HS-27A (cell line): ENCODE results near the gene OARD1.

Source experiments
- DNase-seq: peaks from one replicate; pipeline ENCODE4 v3.0.0-alpha.2; 2012; ENCODE audit warnings: low read depth, missing footprints

The OARD1 gene

DNA sequence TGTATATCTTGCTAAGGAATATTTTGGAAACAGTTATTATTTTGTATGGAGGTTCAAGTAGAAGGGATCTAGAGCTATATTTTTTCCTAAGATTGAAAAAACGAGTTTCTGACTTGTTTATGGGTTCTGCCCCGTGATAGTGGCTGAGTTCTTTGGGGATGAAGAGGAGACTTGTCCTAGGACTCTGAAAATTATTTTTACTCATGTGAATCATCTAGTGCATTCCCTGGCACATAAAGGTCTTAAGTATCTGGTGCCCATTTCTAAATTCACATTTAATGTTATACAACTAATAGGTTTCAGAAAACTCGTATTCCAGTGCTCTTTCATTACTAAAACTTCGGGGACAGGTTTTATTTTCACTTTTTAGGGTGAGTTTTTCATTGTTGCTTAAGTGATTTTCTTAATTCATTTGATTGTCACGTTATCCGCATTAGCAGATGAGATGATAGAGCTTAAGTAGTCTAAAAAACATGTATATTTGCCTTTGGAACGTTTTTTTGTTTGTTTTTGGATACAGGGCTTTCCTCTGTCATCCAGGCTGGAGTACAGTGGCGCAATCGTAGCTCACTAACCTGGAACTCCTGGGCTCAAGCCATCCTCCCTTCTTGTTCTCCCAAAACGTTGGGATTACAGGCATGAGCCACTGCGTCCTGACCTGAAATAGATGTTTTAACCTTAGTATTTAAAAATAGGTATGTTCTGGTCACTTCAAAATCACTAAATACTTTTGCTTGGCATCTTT is 2.7 kb upstream of the OARD1 start:
- DNase-seq, result no peak

DNA sequence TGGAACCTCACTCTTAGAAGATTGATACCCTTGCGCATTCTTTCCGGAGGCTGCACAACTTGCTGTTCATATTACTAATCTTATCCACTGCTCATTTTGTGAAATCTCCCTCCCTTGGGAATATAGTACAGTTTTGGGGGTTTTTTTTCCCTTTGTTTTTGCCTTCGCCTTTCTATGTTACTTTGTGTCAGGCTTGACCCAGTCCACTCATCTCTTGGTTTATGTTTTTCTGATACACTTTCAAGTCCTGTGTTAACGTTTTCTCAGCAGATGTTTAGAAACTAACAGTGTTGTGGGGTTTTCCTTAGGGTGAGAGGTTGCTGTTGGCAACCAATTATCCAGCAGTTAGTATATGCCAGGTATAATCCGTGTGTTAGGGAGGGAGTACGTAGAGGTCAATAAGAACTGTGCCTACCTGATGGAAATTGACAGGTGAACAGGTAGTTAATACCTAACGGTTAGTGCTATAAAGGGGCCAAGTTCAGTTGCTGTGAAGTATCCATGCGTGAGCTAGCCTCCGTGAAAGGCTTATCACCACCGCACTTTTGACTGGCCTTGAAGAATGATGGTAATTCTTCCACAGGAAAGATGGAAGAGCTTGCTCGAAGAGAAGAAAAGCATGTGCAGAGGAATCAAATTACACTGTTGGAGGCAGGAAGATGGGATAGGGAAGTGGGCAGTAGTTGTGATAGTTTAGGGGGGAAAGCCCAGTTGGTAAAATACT is 2.0 kb upstream of the OARD1 start:
- DNase-seq, result no peak

DNA sequence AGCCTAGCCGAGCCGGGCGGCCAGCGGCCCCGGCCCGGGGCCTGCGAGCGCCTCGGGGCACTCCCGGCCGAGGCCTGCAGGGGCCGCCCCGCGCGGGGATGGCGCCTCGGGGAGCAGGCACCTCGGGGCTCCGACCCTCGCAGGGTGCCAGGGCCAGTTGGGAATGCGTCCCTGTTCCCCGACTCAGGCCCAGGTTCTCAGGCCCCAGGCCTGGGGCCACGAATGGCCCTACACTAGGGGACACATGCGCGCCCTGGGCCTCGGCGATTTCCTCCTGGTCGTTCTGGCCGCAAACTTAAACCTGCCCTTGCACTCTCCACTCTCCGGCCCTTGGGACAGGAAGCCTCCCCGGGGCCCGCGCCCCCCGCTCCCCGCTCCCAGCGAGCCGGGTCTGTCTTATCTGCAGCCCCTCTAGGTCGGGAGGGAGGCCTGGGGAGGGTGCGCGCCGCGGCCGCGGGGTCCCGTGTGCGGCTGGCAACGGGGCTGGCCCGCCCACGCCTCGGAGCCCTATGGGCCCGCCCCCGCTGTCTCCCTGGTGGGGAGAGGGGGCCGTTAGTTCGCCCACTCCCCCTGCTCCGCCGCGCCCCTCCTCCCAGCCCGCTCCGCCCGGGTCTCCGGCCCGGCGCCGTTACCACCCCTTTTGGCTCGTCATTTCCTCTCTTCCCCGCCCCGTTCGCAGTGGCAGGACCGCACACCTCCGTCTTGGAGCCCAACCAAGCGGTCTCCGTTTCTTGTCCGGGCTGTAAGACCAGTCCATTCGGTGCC is 1.2 kb upstream of the OARD1 start:
- DNase-seq, result peak; percentile 43

DNA sequence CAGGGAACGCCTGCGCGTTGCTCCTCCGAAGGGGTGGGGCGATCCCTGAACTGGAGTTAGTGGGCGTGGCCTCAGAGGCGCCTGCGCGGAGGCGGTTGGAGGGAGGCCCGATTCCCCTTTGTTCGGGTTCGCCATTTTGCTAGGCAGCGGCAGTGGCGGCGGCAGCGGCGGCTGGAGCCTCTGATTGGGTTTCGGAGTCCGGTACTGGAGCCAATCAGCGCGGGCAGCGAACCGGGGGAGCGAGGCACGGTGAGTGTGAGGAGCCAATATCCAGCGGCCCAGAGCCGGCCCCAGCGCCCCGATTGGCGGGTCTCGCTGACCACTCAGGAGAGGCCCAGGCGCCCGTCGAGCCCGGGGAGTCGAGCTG is 663 bp upstream of the OARD1 start, which contains the start of gene NFYA:
NFYA (plus strand) TSS at position 139 of the 367 bp plus-strand sequence. CDS start 6,116 bp downstream, outside the sequence.
- DNase-seq, result no peak

DNA sequence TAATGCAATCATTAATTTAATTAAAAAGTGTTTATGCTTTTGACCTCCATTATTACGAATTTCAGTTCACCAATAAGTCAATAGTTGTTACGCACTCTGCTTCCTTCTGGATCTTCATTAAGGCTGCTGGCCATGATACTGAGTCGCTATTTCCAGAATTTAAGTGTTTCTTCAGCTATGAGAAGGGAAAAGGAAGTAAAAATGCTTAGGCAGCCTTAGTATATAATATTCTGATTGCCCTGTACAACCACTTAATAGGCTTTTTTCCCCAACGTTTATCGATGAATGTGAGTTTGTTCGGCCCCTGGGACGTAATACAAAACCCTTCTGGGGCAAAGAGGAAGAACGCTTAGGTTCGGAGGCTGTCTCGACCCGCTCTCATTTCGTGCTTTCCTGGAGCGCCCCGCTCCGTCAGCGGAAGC is 644 bp downstream of the OARD1 start:
- DNase-seq, result no peak

DNA sequence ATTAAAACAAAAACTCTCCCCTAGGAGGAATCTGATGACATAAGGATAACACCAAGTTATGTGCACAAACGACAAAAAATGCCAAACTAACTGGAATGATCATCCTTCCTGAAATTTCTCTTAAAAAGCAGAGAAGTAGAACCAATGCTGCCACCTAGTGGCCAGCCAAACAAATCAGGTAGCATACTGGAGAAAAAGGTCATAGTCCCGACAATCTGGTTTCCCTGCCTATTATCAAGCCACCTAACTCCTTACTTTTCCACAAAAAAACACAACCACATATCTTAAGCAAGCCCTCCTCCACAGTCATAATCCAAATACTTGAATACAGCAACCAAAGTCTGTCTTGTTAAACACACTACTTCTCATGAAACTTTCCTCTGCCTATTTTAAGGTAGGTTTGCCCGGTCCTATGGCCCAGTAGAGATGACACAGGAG is 5.3 kb downstream of the OARD1 start:
- peak; percentile 49 for DNase-seq

DNA sequence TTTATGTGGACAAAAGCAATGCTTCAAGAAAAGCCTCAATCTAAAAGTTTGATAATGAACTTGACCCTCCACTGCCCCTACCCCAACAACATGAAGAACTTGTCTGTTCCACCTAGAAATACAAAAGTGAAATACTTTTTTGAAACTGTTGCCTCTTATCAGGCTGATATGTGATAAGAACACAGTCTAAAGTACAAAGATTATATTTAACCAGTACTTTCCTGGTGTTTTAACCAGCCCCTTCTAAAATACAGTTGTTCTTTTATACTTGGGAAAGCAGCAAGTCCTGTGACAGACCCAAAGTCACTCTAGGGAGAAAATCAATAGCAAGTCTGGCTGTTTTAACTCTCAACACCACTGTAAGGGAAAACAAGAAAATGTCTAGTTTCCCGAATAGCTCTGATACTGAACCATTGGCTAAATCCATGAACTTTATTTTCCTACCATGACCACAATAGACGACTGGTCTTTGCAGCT is 6.6 kb downstream of the OARD1 start:
- no peak for DNase-seq

DNA sequence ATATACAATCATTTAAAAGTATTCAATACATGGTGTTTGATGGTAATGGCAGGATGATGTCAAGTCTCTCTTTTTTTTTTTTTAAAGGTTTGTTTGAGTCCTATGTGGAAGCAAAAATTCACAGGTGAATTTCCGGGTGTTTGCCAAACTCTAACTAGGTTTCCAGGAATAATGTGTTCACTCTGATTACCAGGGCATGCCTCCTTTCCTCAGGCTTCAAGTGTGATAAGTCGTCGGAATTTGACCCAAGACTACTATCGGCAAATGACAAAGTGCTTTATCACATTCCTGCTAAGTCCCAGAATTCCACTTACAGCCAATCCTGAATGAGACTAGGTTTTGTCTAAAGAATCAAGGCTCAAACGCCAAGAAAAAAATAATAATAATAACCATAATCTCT is 7.3 kb downstream of the OARD1 start:
- DNase-seq, result no peak

DNA sequence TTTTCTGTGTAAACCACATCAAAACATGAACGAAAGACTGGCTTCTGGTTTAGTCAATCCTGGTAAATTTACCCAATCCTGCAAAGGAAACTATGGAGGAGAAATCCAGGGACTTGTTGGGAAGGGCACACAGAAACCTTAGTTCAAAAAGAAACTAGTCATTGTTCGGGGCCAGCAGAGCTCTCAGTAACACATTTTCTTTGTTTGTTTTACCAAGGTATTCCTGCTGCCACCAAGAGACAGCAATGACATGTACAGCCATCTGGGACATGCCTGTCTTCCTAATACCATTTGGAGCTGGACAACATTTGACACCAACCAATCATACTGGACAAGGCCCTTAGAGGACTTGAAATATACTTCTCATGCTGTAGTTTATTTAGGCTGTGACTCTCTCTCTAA is 8.3 kb downstream of the OARD1 start:
- DNase-seq, result no peak

DNA sequence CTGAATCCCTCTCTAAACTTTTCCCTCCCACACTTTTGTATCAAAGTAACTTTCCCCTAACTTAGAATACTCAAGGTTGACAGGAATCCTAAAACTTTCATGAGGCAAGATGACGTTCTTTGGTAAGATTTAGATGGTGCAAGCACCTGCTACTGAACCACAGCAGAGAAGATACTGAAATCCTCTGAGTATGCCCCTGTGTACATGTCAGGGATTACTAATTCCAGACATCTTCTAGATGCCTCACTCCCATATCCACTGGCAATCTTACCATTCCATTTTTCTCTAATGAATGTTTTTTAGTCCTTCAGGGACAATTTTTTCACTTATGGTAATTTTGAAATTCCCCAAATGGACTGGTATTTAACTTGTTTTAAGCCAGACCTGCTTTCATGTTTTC is 10.1 kb downstream of the OARD1 start:
- DNase-seq, result no peak

DNA sequence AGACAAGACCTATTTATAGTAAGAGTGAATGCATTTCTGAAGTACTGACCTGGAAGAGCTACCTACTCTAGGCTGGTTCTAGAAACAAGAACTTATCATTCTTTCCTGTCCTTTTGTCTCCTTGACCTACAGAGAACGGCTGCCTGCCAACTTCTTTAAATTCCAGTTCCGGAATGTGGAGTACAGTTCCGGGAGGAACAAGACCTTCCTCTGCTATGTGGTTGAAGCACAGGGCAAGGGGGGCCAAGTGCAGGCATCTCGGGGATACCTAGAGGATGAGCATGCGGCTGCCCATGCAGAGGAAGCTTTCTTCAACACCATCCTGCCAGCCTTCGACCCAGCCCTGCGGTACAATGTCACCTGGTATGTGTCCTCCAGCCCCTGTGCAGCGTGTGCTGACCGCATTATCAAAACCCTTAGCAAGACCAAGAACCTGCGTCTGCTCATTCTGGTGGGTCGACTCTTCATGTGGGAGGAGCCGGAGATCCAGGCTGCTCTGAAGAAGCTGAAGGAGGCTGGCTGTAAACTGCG is 10.9 kb downstream of the OARD1 start:
- no peak for DNase-seq

DNA sequence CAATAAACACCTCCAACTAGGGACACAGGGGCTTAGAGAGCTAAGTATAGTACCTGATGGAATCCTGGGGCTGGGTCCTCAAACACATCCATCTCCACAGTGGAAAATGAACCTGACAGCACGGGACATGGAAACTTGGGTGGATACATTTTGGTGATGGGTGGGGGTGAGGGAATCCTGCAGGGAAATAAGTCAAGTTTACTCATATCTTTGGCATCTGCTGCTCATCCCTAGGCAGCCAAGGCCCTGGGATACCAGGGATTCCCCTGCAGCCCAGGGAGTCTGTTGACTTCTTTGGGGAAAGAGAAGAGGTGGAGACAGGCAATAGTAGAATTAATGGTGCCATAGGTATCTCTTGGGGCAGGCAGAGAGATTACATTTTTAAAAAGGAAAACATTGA is 12.6 kb downstream of the OARD1 start:
- DNase-seq, result no peak

DNA sequence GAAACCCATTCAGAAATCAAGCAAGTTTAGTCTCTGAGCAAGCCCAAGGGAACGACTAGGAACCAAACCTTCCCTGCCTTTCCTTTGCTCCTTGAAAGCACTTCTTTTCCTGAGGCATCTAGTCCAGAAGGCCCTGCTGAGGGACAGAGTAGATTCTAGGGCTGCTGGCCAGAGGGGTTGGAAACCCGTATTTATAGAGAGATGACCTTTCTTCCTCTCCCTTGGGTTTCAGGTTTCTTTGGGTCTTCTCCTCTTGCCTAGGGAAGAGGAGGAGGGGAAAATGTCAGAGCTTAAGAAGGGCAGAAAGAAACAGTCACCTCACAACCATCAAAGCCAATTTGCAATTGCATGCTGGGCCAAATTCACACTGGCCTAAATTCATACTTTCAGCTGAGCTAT is 13.4 kb downstream of the OARD1 start:
- DNase-seq, result no peak

DNA sequence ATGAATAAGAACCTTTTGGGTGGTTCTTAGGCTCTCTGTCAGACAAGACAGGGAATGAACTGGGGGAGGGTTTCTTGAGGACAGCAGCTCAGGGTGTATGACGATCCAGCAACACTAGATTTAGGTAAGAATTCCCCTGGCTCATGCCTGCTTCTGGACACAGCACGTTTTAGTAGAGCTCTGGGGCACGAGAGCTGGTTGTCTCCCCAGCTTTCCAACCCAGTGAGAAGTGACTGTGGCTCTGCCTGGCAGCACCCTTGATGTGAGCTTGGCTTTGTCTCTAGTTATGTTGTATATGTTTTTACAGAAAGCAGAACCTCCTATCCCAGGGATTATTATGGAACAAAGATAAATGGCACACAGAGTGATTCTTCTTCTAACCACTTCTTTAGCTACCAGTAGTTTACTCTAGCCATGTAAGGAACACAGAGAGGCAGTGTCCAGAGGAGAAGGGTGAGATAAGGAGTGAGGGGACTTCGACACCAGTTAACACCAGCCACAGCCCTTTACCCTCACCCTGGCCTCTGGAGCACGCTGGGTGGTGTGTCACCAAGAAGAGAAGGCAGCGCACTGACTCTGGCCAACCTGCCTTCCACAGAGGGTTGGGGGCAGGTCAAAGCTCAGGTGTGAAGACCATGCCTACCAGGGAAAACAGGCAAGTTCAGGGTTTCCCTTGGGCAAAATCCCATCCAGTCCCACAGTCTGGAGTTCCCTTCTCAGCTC is 15.2 kb downstream of the OARD1 start:
- DNase-seq, result no peak

DNA sequence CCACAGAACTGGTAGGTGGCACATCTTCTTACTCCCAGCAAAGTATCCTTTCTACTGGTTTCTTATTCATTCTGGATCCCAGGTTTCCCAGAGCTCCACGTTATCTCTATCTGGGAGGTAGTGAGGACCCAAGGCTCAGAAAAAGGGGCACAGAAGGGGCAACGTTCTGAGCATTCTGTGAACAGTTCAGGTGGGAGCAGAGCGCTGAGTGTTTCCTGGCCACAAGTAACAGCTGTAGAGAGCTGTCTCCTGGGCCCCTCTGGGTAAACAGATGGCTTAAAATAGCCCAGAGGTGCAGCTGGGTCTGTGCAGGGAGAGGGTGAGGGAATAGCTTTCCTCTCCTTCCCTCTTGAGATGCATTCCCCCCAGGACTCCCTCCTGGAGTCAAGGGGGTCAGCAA is 17.0 kb downstream of the OARD1 start:
- DNase-seq, result no peak

DNA sequence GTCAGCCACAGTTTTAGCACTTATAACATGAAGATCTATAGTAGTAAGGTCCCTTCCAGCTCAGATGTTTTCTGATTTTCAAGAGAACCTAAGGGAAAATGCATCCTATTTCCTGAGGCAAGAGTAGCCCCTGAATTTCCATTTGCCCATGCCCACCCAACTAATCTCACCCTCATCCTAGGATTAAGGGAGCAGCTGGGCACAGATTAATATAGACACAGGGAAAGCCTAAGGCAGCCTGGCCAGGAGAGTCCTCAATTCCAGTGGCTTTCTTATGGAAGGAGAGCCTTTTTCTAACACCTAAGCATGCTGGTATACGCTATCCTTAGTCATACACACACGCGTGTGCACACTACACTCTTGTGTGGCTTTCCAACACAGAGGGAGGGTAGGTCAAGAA is 17.6 kb downstream of the OARD1 start:
- DNase-seq, result no peak

DNA sequence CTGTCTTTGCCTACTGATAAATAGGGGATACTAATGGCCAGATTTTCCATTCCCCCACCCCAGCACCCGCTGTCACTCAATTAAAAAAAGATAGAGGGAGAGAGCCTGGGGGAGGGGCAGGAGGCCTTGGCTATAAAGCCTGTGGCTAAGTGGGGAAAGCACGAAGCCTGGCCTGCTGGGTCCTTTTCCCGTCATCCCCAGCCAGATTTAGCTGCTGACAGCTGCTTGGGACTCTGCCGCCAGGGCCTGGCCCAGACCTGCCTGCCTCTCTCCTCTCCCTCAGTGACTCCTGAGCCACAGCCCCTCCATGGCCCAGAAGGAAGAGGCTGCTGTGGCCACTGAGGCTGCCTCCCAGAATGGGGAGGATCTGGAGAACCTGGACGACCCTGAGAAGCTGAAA is 19.1 kb downstream of the OARD1 start, which contains the start of gene APOBEC2:
APOBEC2 (plus strand) TSS at position 162 of the 400 bp plus-strand sequence; CDS start at position 308, 146 bp downstream.
- no peak for DNase-seq

DNA sequence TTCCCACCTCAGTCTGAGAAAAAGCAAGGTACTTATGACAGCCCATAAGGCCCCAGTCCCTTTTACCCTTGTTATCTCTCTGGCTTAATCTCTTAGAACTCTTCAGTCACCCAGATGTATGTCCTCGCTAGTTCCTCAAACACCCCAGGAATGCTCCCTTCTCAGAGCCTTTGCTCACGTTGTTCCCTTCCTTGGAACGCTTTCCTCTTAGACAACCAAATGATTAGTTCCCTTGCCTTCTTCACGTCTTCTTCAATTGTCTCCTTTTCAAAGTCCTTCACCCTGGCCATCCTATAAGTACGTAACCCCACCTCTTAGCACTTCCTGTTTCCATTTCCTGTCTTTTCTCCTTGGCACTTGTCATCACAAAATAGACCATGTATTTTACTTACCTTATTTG is 20.3 kb downstream of the OARD1 start:
- no peak for DNase-seq

DNA sequence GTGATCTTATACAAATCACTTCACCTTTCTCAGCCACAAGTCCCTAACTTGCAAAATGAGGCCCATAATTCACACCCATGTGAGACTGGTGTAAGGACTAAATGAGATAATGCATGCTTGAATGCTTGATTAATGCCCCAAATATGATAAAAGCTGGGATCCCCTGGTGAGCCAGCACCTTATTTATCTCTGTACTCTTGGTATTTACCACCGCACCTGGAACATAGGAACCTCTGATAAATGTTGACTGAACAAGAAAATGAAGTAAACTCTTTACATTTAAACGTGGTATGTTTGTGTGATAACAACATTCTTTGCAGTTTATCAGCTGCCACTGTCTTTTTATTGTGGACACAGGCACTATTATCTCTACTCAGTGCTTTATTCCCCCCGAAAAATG is 21.6 kb downstream of the OARD1 start:
- no peak for DNase-seq

DNA sequence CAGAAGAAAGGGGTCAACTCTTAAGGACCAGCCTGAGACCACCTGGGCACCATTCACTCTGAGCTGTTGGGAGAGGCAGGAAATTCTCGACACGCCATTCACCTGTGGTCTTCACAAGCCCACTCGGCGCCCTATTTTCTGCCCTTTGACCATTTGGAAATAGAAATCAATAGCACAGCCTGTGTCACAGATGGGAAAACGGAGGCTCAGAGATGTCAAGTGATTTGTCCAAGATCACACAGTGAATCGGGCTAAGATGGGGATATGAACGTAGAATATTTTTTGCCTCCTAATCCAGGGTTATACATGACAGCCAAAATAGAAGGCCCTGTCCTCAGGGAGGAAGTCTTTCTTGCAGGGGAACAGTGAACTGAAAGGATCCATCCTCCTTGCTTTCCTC is 22.2 kb downstream of the OARD1 start:
- DNase-seq, result no peak

DNA sequence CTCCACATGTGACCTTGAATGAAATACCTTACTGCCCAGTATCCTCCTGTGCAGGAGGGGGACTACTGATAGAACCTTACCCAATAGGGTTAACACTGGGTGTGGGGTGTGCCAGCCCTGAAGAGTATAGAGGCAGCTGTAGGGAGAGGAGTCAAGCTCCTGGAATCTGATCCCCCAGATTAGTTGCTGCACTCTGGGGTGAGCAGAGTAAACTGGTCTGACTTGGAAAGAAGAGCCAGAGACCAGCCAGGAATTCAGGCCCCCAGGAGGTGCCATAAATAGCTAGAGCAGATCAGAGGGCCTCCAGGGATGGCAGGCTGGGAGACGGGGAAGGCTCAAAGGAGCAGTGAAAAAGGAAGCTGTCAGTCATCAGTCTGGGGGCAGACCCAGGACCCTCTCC is 22.6 kb downstream of the OARD1 start:
- no peak for DNase-seq
